ENCODE data around the gene OXSR1.
"Not testable (repeated sequence)": the region's sequence is repeated elsewhere in the genome, so short reads cannot be mapped to it uniquely, and the experiment has no call there.

The OXSR1 gene

DNA sequence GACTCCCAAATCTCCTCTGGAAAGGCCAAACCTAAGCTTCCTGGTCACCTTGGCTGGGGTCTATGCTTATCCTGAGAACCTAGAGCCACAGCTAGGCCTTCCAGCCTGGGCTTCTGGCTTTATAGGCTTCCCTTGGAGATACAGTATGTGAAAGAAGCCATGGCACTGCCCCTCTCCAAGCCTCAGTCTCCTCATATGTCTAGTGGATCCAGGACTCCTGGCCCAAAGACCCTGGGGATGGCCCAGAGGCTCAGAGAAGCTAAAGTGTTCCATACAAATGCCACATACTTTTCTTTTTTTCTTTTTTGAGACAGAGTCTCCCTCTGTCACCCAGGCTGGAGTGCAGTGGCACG lies 37.1 kb upstream of the OXSR1 start:
- DNase-seq: no peak

DNA sequence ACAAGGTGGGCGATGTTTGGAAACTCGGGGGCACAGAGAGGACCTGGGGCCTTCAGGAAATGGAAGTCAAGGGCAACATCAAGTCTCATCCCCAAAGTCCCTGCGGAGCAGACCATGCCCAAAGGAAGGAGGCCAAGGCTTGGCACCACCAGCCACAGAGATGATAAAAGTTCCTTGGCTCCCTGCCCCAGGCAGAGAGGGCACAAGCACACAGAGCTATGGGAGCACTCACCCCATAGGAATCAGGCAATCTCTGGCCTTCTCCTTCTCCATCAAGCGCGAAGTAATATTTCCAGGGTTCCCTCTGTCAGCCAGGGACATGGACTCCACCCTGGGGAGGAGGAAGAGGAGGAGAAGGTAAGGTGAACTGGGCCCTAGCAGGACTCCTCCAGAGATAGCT lies 36.3 kb upstream of the OXSR1 start:
- no peak for DNase-seq

DNA sequence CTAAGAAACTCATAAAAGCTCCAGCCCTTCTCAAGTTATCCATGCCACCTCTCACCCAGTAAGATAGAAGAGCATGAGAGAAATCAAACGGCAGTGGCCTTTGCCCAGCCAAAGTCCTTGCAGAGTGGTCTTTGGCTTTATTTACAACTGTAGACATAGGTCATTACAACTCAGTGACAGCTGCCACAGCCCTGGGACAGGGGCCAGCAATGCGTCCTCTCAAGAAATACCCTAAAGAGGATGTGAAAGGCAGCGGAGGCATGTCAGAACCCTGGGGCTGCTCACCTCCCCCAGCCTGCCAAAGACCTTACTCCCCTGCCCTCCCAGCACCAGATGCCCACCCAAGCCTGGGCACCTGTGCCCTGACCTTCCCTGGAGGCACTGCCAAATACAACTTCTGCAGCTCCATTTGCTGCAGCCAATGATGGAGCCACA lies 34.7 kb upstream of the OXSR1 start:
- DNase-seq: no peak

DNA sequence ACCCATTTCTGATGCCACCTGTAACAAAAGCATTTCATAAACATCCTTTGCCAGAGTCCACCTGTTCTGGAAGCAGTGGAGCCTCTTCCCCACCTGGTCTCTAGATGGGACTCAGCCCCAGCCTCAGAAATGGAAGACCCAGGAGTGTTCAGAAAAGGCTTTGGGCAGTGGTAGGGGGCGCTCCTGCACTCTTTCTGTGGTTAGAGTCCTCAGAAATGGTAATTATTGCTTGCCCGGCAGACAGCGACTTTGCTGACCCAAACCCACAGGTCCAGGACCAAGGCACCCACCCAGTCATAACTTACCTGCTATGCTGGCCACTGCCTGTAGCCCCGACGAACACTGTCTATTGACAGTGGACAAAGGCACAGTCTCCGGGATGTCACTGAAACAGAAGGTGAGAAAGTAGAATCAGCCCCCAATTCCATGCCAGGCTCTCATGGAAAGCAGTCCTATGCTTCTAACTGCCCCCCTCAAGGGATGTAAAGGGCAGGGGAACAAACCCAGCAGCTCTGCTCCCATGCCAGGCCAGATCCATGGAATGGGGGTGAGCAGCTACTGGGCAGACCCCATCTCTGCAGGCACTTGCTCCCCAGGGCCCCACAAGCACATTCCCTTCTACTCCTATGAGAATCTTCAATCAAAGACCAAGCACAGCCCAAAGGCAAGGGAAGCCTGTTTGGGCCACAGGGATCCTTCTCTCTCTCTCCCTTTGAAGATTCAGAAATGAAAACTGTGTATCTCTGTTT lies 33.5 kb upstream of the OXSR1 start:
- DNase-seq: no peak

DNA sequence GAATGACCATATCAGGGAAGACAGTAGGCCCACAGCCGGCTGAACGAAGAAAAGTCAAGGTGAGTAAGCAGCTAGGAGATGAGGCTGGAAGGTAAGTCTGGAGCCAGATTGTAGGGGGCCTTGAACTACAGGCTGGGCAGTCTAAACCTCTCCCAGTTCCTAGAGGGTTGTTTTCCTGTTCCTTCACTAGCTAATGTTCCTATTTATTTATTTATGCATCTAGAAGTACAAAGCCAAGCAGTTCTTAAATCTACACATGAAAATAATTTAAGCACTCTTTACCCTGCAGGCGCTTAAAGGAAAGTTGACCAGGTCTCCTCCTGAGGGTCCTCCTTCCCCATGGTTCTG lies 32.2 kb upstream of the OXSR1 start:
- no peak for DNase-seq

DNA sequence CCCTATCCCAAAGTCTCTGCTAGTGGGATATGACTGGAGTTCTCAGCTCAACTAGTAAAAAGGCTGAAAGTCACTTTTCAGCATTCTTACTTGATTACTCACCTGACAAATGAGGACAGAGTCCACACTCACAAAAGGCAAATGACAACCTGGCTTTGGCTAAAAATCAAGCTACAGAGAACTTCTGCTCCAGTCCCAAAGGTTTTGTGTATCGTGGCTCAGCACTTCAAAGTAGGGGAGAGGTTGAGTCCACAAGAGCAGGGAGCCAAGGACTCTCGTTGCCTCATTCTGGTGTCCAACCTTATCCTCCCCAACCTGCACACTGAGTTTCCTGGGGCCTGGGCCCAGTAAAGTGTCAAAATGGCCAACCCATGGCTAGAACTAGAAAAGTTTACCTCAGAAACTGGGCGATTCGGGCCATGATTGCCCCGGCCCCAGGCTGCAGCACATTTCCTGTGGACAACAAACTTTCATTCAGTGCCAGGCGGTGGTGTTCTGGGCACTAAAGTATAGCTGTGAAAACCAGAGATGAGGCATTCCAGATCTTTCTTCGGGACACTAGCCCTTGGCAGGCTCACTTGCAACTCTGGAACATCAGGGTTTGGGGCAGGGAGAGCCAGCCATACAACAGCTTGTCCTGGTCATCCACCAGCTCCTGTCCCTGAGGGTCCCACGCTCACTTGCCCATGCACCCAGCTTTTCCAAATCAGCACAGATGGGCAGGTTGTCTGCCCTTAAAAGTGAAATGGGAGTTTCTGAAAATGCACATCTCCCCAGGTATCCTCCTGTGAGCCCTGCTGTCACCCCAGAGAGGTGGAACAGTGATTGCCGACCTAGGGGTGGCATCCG lies 31.6 kb upstream of the OXSR1 start:
- DNase-seq: no peak

DNA sequence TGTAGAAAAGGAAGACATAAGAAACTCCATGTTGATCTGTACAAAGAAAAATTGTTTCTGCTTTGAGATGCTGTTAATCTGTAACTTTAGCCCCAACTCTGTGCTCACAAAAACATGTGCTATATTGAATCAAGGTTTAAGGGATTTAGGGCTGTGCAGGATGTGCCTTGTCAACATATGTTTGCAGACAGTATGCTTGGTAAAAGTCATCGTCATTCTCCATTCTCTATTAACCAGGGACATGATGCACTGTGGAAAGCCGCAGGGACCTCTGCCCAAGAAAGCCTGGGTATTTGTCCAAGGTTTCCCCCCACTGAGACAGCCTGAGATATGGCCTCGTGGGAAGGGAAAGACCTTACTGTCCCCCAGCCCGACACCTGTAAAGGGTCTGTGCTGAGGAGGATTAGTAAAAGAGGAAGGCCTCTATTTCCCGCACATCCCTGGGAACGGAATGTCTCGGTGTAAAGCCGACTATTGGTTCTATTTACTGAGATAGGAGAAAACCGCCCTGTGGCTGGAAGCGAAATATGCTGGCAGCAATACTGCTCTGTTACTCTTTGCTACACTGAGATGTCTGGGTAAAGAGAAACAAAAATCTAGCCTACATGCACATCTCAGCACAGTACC lies 30.7 kb upstream of the OXSR1 start:
- not testable (repeated sequence) for DNase-seq

DNA sequence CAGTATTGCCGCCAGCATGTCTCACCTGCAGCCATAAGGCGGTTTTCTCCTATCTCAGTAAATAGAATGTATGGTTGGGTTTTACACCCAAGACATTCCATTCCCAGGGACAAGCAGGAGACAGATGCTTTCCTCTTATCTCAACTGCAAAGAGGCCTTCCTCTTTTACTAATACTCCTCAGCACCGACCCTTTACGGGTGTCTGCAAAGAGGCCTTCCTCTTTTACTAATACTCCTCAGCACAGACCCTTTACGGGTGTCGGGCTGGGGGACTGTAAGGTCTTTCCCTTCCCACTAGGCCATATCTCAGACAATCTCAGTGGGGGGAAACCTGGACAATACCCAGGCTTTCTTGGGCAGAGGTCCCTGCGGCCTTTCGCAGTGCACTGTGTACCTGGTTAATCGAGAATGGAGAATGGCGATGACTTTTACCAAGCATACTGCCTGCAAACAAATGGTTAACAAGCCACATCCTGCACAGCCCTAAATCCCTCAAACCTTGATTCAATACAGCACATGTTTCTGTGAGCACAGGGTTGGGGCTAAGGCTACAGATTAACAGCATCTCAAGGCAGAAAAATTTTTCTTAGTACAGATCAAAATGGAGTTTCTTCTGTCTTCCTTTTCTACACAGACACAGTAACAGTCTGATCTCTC lies 29.6 kb upstream of the OXSR1 start:
- not testable (repeated sequence) for DNase-seq

DNA sequence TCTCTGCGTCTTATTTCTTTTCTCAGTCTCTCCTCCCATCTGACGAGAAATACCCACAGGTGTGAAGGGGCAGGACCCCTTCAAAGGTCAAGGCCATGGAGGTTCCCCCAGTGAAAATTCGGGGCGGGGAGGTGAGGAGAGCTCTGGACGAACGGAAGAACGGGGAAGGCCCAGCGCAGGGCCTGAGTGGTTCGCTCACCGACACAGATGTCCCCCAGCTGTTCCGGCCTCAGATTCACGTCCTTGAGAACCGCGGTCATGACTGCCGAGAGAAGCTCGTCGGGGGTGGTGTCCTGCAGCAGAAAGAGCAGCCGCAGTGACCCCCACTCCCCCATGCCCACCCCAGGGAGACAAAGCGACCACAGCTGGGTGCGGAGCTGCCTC lies 29.0 kb upstream of the OXSR1 start:
- no peak for DNase-seq

DNA sequence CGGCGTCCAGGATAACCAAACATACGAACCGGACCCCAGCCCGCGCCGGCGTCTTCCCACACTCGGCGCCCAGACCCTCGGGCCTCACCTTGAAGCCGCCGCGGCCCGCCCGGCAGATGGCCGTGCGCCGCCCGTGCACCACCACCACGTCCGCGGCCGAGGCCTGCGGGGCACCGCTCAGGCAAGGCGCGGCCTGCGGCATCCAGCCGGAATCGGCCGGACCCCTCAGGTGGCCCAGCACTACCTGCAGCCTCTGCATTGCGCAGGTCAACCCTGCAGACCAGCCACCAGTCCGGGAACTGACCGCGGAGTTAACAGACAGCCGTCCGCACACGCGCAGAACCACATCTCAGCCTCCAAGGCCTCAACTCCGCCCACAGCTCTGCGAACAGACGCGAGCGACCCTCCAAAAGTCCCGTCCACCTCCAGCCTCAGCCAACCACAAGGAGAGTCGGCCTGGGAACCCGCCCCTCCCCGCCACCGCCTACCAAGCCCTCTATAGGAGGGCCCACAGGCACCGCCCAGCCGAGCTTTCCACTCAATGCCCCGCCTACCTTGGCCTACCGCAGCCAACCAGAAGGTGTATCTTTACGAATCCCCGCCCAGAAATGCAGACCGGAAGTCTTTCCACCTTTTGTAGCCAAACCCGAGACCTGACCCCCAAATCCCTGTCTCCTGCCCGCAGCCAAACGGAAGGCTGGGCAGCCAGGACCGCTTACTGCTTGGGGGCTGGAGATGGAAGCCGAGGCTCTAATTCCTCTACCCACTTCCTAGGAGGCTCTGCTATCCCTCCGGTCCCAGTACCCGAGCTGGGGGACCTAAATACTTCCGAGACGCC lies 28.3 kb upstream of the OXSR1 start, which contains the start of gene ACAA1:
Gene ACAA1, minus strand, starts transcription at position 351 of the 838 bp plus-strand sequence. Its CDS starts 92 bp downstream, at position 259.
- DNase-seq: peak; percentile 96

DNA sequence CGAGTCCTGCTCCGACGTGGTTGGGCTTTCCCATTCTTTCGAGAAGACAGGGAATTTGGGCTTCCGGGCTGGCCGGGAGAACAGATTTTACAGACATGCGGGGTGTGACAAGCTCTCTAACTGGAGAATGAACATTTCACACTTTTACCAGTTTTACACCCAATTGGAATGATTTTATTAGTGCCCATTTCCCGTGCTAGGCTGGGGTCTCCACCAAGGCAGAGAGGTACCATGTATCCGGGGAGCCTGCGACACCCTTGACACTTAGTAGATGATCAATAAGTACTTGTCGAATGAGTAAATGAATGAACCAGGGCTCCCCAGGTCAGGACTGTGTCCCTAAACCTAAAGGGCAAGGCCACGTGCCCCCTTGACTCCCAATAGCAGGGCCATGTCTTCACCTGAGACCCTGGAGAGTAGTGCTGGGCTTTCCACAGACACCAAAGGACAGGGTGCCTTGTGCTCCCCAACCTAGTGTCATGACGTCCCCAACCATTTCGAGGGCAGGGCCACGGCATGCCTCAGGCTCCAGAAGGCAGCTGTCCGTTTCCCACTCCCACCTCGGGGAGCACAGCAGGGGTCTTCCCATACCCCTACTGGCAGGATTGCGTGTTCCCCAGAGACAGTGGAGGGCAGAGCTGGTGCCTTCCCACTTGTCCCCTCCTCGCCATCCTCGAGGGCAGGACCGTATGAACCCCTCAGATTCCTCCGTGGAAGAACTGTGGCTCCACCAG lies 27.6 kb upstream of the OXSR1 start:
- DNase-seq: no peak

DNA sequence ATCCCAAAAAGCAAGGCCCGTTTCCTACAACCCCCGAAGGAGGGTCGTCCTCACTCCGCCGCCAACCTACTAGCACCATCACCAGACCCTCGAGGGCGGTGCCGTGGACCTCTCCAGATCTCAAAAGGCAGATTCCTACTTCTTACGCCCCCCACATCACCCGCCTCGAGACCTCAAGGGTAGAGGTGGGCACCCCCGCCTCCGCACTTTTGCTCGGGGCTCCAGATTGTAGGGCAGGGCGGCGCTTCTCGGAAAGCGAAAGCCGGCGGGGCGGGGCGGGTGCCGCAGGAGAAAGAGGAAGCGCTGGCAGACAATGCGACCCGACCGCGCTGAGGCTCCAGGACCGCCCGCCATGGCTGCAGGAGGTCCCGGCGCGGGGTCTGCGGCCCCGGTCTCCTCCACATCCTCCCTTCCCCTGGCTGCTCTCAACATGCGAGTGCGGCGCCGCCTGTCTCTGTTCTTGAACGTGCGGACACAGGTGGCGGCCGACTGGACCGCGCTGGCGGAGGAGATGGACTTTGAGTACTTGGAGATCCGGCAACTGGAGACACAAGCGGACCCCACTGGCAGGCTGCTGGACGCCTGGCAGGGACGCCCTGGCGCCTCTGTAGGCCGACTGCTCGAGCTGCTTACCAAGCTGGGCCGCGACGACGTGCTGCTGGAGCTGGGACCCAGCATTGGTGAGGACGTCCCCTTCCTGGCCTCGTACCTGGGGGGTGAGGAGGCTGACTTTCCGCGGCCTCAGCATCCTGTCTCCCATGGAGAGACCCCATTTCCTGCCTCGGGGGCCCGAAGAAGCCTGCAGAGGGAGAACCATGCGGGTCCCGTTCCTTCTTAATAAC lies 26.8 kb upstream of the OXSR1 start, which contains the start of gene MYD88:
Gene MYD88, plus strand, starts transcription at position 313 of the 842 bp plus-strand sequence. Its CDS starts 40 bp downstream, at position 353.
- DNase-seq: peak; percentile 76

DNA sequence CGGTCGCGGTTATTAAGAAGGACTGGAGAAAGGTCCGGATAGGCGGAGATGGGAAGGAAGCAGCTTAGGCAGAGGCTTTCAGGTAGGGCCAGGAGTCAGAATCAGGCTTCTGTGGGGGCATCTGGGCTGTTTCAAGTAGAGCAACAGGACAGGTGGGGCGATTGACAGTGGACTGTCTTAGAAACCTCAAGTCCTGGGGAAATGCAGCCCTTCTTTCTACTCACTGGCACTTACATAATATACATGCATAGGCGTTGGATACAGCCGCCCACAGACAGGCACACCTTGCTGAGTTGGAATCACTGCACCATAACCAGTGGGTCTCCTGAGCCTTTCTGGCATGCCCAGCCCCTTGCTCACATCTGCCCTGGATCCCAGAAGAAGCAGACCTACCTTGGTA lies 26.1 kb upstream of the OXSR1 start:
- no peak for DNase-seq

DNA sequence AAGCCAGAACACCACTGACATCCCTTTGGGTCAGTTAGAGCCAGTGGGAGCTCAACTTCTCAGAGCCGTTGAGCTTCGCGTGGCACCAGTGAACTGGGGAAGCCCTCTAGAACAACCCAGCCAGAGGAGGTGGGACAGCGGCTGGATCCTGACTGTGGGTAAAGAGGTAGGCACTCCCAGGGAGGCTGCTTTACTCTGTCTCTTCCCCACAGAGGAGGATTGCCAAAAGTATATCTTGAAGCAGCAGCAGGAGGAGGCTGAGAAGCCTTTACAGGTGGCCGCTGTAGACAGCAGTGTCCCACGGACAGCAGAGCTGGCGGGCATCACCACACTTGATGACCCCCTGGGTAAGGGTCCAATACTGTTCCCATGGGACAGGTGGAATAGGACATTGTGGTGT lies 25.7 kb upstream of the OXSR1 start:
- no peak for DNase-seq

DNA sequence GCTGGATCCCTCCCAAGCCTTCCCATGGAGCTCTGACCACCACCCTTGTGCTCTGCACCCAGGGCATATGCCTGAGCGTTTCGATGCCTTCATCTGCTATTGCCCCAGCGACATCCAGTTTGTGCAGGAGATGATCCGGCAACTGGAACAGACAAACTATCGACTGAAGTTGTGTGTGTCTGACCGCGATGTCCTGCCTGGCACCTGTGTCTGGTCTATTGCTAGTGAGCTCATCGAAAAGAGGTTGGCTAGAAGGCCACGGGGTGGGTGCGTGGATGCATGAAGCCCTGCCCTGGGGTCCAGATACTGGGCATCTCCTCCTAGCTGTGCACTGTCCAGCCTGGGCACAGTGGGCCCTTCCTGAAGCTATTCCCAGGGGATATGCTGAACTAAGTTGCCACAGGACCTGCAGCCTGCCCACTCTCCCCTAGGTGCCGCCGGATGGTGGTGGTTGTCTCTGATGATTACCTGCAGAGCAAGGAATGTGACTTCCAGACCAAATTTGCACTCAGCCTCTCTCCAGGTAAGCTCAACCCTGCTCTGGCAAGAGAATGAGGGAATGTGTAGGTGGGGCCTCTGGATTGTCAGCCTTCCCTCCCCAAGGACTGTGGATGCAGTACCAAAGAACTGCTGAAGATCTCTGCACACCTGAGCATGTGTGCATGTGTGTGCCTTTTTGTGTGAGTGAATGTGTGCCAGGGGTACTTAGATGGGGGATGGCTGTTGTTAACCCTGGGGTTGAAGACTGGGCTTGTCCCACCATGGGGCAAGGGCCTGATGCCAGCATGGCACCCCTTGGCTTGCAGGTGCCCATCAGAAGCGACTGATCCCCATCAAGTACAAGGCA lies 24.8 kb upstream of the OXSR1 start:
- no peak for DNase-seq

DNA sequence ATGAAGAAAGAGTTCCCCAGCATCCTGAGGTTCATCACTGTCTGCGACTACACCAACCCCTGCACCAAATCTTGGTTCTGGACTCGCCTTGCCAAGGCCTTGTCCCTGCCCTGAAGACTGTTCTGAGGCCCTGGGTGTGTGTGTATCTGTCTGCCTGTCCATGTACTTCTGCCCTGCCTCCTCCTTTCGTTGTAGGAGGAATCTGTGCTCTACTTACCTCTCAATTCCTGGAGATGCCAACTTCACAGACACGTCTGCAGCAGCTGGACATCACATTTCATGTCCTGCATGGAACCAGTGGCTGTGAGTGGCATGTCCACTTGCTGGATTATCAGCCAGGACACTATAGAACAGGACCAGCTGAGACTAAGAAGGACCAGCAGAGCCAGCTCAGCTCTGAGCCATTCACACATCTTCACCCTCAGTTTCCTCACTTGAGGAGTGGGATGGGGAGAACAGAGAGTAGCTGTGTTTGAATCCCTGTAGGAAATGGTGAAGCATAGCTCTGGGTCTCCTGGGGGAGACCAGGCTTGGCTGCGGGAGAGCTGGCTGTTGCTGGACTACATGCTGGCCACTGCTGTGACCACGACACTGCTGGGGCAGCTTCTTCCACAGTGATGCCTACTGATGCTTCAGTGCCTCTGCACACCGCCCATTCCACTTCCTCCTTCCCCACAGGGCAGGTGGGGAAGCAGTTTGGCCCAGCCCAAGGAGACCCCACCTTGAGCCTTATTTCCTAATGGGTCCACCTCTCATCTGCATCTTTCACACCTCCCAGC lies 24.0 kb upstream of the OXSR1 start:
- no peak for DNase-seq

DNA sequence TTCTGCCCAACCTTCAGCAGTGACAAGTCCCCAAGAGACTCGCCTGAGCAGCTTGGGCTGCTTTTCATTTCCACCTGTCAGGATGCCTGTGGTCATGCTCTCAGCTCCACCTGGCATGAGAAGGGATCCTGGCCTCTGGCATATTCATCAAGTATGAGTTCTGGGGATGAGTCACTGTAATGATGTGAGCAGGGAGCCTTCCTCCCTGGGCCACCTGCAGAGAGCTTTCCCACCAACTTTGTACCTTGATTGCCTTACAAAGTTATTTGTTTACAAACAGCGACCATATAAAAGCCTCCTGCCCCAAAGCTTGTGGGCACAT lies 23.4 kb upstream of the OXSR1 start:
- DNase-seq: no peak

DNA sequence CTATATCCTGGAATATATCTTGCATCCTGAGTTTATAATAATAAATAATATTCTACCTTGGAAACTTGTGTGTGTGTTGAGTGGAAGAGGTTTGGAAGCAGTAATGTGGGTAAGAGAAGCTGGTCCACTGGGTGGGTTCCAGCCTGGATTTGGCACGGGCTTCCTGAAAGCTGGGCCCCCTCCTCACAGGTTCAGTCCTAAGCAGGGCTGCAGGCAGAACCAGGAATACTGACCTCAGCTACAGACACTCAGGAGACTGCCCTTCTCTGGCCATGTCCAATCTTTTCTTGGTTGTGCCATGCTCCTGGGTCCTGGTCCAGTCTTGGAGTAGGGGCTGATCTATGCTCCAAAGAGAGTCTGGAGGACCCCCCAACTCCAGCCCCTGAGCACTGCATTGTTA lies 22.4 kb upstream of the OXSR1 start:
- no peak for DNase-seq

DNA sequence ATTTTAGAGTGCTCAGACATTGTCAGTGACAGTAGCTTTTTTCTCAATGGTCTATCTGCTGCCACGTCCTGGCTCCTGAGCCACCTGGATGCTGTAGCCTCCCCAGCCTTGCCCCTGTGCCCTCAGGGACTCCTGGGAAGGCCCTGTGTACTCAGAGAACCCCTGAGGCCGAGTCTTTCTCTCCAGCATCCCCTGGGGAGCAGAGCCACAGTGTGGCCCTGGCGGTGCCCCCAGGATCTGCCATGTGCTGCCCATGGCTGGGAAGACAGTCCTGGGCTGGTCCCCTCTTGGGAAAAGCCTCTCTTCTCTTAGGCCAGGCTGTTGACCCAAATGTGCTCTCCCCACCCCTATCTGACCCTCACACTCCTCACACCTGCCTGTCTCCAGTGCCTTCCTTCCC lies 21.8 kb upstream of the OXSR1 start:
- DNase-seq: no peak
